ENCODE data around the gene COA3. TPM values are rescaled to one million over a fixed set of nuclear protein-coding genes. Genes with fewer than 3 reads are reported as not detected.

The COA3 gene
- polyA plus RNA-seq (ENCODE audit: insufficient read length in 4 of 4): 100 to 1,000 TPM in 3 of 4 donors, 10 to 100 TPM in 1; 59.1 to 167 (median 159) TPM

GRCh38 chr17:42798383-42799380, at the start of gene COA3, which contains the start of gene CNTD1:
Gene COA3 (minus strand): TSS chr17:42798704. CDS start chr17:42798681, 23 bp downstream.
Gene CNTD1 (plus strand): TSS chr17:42798861. CDS start chr17:42799068, 207 bp downstream.
- DNase-seq (ENCODE audit: low read depth in 4 of 4, low spot score in 3 of 4): peak; percentile 55 to 77 (median 72)

DNA sequence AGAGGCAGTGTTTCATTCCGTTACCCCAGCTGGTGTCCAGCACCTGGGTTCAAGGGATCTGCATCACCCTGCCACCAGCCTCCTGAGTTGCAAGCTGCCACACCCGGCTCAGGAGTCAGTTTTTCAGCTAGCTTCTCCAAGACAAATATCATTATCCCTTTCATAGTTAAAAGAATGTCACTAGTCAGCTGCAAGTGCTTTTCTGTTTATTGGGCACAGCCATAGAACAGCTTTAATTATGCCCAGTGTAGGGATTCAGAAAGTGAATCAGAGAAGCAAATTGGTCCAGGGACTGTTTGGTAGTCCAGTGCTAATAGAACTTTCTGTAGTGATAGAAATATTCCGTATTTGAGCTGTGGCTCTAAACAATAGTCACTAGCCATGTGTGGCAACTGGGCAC, 49.6 kb upstream of the COA3 start:
- DNase-seq (ENCODE audit: low read depth in 4 of 4, low spot score in 3 of 4): no peak

DNA sequence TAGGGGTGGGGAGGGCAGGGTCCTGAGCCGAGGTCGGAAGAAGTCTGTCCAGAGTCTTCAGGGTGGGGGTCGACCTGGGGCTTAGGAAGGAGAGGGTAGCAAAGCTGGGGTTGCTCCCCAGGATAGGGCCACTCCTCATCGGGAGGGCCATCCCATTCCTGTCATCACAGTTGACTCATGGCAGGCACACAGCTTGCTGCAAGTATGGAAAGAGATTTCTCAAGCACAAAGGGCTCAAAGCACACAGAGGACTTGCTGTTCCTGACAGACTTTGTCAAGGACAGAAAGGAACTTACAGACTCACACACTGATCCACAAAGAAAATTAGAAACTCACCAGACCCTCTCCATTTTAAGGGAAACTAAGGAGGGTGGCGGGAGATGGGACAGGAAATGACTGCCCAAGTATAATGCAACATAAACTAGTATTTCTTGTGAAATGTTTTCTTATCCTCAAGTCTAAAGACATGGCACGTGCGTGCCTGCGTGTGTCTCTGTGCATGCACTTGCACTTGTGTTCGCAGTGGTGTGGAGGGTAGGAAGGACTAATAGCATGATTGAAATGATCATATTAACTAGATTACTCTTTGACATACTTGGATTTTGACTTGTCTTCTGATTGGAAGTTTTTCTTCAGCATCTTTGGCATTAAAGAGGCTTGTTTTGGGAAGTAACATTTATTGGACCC, 48.2 kb upstream of the COA3 start:
- no peak for DNase-seq (ENCODE audit: low read depth in 4 of 4, low spot score in 3 of 4)

GRCh38 chr17:42845918-42846593, 47.6 kb upstream of the COA3 start:
- no peak for DNase-seq (ENCODE audit: low read depth in 4 of 4, low spot score in 3 of 4)

DNA sequence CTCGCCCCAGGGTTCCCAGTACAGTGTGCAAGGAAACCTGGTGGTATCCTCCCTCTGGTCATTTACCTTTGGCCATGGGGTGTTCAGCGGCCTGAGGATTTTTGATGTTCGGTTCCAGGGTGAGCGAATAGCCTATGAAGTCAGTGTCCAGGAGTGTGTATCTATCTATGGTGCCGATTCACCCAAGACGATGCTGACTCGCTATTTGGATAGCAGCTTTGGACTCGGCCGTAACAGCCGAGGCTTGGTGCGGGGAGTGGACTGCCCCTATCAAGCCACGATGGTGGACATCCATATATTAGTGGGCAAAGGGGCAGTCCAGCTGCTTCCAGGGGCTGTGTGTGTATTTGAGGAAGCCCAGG, 47.0 kb upstream of the COA3 start:
- no peak for DNase-seq (ENCODE audit: low read depth in 4 of 4, low spot score in 3 of 4)

- DNase-seq (ENCODE audit: low read depth in 4 of 4, low spot score in 3 of 4): no peak
These were observed 46.5 kb upstream of the COA3 start for GRCh38 chr17:42844761-42845555.

GRCh38 chr17:42844271-42844670, 45.8 kb upstream of the COA3 start, which contains the start of gene AOC2:
Gene AOC2 (plus strand): TSS chr17:42844580. CDS start chr17:42844627, 47 bp downstream.
- no peak for DNase-seq (ENCODE audit: low read depth in 4 of 4, low spot score in 3 of 4)

- no peak for DNase-seq (ENCODE audit: low read depth in 4 of 4, low spot score in 3 of 4)
These were observed 44.9 kb upstream of the COA3 start for GRCh38 chr17:42843358-42843934.

DNA sequence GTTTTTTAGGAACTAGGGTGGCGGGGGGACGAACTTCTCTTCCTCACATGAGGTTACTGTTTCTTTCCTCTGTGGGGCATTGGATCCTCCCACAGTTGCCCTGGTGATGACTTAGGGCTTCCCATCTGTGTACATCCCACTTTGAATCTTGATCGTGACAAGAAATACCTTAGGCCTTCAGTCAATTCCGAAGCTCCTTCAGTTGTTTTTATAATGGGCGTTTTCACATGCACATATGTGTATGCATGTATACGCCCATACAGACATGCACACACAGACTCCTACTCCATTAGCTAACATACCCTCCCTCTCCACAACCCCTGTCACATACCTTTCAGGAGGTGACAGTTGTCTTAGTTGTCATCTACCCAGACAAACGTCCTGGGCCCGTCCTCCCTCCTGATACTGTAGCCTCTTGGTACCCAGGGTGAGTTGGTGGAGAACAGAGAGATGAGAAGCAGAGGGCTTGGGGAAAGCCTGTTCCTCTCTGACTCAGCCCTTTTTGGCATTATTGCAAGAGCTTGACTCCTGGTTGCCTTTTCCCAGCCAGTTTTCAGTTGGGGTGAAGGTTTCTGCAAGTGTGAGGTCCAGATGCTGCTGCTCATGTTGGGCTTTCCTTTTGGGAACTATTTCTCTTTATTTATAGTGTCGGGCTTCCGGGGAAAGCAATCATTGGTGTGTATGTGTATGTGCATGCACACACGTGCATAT, 43.6 kb upstream of the COA3 start:
- no peak for DNase-seq (ENCODE audit: low read depth in 4 of 4, low spot score in 3 of 4)

DNA sequence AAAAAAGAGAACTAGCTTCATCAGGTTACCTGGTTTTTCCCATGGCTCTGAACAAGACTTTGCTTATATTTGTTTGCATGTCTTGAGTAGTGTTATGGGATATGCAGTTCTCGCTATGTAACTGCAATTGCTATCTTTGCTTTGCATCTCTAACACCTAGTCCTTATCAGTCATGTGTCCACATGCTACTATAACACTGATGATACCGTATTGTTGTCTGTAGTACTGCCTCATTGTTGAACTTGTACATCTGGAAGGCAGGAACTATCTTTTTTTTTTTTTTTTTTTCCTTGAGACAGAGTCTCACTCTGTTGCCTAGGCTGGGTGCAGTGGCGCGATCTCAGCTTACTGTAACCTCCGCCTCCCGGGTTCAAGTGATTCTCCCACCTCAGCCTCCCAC, 37.2 kb upstream of the COA3 start:
- DNase-seq (ENCODE audit: low read depth in 4 of 4, low spot score in 3 of 4): no peak

DNA sequence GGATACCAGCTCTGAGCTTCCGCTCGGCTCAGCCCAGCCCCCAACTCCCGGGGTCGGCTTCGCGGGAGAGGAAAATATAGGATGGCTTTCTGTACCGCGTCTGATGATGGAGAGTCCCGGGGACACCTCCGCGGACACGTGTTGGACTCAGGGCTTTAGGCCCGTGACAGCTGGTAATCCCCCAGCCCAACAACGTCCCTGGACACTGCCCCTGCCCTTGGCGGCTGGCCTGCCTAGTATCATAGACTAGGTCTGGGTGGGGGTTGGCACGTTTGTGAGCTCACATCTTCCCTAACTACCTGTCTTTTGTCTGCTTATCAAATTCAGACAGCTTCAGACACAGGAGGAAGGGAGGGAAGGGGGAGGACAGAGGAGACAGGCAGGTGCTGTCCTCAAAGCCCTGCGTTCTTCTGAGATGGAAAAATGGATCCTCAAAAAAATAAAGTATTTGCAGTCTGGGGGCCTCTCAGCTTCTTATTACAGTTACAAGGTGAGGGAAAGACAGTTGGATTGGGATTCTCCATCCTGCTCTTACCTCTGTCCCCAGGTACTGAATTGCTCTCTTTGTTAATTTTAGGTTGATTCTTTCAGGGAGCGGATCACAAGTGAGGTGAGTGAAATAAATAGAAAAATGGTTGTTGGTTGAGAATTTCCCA, 35.4 kb upstream of the COA3 start:
- DNase-seq (ENCODE audit: low read depth in 4 of 4, low spot score in 3 of 4): no peak

- peak; percentile 66 to 83 (median 78) for DNase-seq (ENCODE audit: low read depth in 4 of 4, low spot score in 3 of 4)
These were observed 34.6 kb upstream of the COA3 start, which contains the start of gene PSME3 for GRCh38 chr17:42832934-42833766. Gene PSME3 (plus strand): TSS chr17:42833397. CDS start chr17:42833632, 235 bp downstream.

DNA sequence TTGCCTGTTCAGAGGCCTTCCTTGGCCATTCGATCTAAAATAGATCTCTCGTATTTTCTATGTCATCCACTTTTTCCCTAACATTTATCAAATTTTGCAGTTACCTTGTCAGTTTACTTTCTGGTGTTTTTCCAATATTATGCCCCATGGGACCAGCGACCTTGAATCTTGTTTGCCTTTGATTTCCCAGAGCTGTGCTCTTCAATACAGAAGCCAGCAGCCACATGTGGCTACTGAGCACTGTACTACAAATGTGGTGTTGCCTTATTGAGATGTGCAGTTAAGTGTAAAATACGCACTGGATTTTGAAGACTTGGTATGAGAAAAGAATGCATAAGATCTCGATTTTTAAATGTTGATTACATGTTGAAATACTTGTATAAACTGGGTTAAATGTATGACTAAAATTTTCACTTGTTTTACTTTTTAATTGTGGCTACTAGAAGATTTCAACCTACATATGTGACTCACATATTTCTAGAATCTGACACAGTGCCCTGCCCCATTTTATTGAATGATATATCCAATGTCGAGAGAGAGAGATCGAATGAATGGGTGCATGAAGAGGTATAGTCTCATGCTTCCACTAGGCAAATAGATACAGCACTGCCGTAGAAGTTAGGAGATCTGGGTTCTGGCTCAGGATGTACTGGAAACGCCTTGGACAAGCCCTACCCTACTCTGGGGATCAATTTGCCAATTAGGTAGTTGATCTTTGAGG, 33.9 kb upstream of the COA3 start:
- DNase-seq (ENCODE audit: low read depth in 4 of 4, low spot score in 3 of 4): no peak

GRCh38 chr17:42830971-42831370, 32.5 kb upstream of the COA3 start:
- DNase-seq (ENCODE audit: low read depth in 4 of 4, low spot score in 3 of 4): no peak

DNA sequence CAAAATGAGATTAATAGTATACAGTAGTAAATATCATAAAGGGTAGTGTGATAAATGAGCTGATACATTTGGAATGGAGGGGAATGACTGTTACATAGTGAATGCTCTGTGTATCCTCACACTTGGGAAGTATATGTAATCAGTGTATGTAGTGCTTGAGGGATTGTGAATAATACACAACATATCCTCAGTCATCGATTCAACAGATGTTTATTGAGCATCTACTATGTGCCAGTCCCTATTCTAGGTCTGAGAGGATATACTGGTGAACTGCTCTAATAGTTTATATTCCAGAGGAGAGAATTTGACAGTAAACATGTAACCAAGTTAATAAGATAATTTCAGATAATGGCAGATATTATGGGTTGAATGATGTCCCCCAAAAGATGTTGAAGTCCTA, 29.0 kb upstream of the COA3 start:
- DNase-seq (ENCODE audit: low read depth in 4 of 4, low spot score in 3 of 4): no peak

DNA sequence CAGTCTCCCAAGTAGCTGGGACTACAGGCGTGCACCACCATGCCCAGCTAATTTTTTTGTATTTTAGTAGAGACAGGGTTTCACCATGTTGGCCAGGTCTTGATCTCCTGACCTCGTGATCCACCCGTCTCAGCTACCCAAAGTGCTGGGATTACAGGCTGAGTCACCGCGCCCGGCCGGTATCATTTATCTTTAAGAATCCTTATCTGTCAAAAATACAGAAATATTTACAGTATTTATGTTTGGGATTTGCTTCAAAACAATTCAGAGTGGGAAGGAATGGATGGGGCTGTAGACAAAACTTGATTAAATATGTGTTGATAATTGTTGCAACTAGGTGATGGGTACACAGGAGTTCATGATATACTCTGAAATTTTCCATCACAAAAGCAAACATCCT, 22.7 kb upstream of the COA3 start:
- DNase-seq (ENCODE audit: low read depth in 4 of 4, low spot score in 3 of 4): no peak
